Adrenal gland (tissue), 12 donors: ENCODE measurements around the gene NOL4L. TPM values are rescaled to one million over a fixed set of nuclear protein-coding genes. Genes with fewer than 3 reads are reported as not detected.

Experiments used
- DNase-seq, 7 donors: peaks; one replicate each; pipeline ENCODE4 v3.0.0-alpha.2; 2019 to 2020
- H3K27ac ChIP-seq, 5 donors: fragments of 200-600 bp; sonication (generic) in 4 of 5; 1 replicate in 3 of 5; 2 replicates in 2 of 5; pipeline versions ENCODE4 v1.5.1 to v1.8.0; 2016 to 2020; ENCODE audit warnings: mild to moderate bottlenecking in 1 of 5
- H3K27me3 ChIP-seq: fragments of 200-600 bp; 2 replicates; pipeline ENCODE4 v1.8.0; 2021
- H3K36me3 ChIP-seq, 2 donors: fragments of 200-600 bp; replicated peaks in 1 of 2; 1 replicate in 1 of 2; 2 replicates in 1 of 2; pipeline versions ENCODE4 v1.5.1 to v1.8.0; 2018 to 2022
- H3K4me1 ChIP-seq, 2 donors: fragments of 200-600 bp; replicated peaks in 1 of 2; 1 replicate in 1 of 2; 2 replicates in 1 of 2; pipeline versions ENCODE4 v1.5.1 to v1.8.0; 2018 to 2021
- H3K4me3 ChIP-seq, 4 donors: fragments of 200-600 bp; sonication (generic) in 3 of 4; one replicate each; pipeline ENCODE4 v1.5.1; 2016 to 2018
- H3K9me3 ChIP-seq, 3 donors: fragments of 200-600 bp; sonication (generic) in 1 of 3; replicated peaks in 1 of 3; 1 replicate in 2 of 3; 2 replicates in 1 of 3; pipeline versions ENCODE4 v1.5.1 to v1.8.0; 2016 to 2021
- CTCF ChIP-seq, 6 experiments: fragments of 450-650 bp in 4 of 6; fragments of 200-600 bp in 2 of 6; sonication (generic) in 1 of 6; IDR thresholded peaks; 1 replicate in 5 of 6; 2 replicates in 1 of 6; pipeline versions ENCODE4 v1.5.1 to v1.8.0; 2016 to 2021; ENCODE audit warnings: antibody characterized with exemption in 6 of 6, mild to moderate bottlenecking in 2 of 6, moderate library complexity in 1 of 6
- POLR2A ChIP-seq, 2 donors: fragments of 450-650 bp; IDR thresholded peaks; one replicate each; pipeline ENCODE4 v1.6.1; 2017; ENCODE audit warnings: antibody characterized with exemption in 2 of 2, mild to moderate bottlenecking in 2 of 2, moderate library complexity in 1 of 2
- WGBS, 4 donors: extraction: QIAGEN DNeasy Blood & Tissue Kit in 2 of 4; methylation state at CpG; one replicate each; pipeline versions ENCODE4 v1.1.5 to v1.1.7; 2013 to 2017; 5-methylcytosine and 5-hydroxymethylcytosine counted together
- intact Hi-C, 2 donors: fragments of 100-400 bp; cut with DNase I; formaldehyde crosslinking; loops; one replicate each; pipeline versions ENCODE4 v1.14.1 to v1.15.0; 2022 to 2023
- polyA plus RNA-seq, 3 donors: library from polyadenylated mRNA; stranded (reverse); fragments of 200-250 nt in 2 of 3; fragments of 350-450 nt in 1 of 3; fragmentation: Illumina TruSeq in 1 of 3; extraction: RNeasy Lipid Tissue Mini Kit (QIAGEN cat#74804) in 1 of 3; gene quantifications; one replicate each; pipeline ENCODE4 v1.2.3, GENCODE V29; 2013 to 2014
- total RNA-seq, 9 donors: library from RNA; depleted of rRNA in 4 of 9; stranded (reverse); fragments of >200 nt in 4 of 9; fragments of 120-200 nt in 1 of 9; fragmentation: NEBNext Ultra II Directional in 1 of 9; extraction: Animal tissue kit (Norgen Biotek cat#: 25700) in 1 of 9; gene quantifications; one replicate each; pipeline versions ENCODE4 v1.1.0 to v1.2.4, GENCODE V29; 2013 to 2023
- donor health status: healthy with polysubstance abuse.
- donor health status: Bipolar disorder and iron deficiency.
- donor health status: DM: yes; HTN: yes; CAD: no.
- donor health status: DM: no; HTN: no; CAD: no.
- donor health status: DM: no; HTN: no; CAD: no.
- donor health status: DM: yes; HTN: yes; CAD: no.

The NOL4L gene
- total and polyA plus RNA-seq, 12 donors = 6.4 to 30.4 (median 15.7) TPM

- TF ChIP-seq CTCF (IDR thresholded peaks at IDR 0.05) (no peak), POLR2A (IDR thresholded peaks at IDR 0.05) (no peak)
- Histone ChIP-seq H3K9me3 (no peaks in the 10 kb centered on the region), H3K27me3 (no peaks in the 10 kb centered on the region), H3K4me1 (peaks cover 7 to 20% of the 10 kb centered on the region in 2 donors), H3K36me3 (peaks cover 0 to 56% of the 10 kb centered on the region in 2 donors), H3K27ac (no peak overlapping the region), H3K4me3 (no peak overlapping the region)
- WGBS, 4 donors = 90 to 93% (median 92%) methylated on average over 4 of the region's 4 CpGs
- intact Hi-C loops = no loop called here
- DNase-seq = no peak
These were observed 144.4 kb downstream of the NOL4L start for GRCh38 chr20:32440758-32441078.

GRCh38 chr20:32440069-32440757, 144.9 kb downstream of the NOL4L start:
- no peaks in the 10 kb centered on the region for H3K27me3 ChIP-seq
- H3K9me3 ChIP-seq = no peaks in the 10 kb centered on the region
- intact Hi-C loops = no loop called here
- peaks cover 0 to 58% of the 10 kb centered on the region in 2 donors for H3K36me3 ChIP-seq
- 80 to 100% (median 84%) methylated on average over 6 of the region's 6 CpGs for WGBS, 4 donors
- no peak overlapping the region for H3K4me3 ChIP-seq
- TF ChIP-seq POLR2A (IDR thresholded peaks at IDR 0.05) = no peak
- TF ChIP-seq CTCF (IDR thresholded peaks at IDR 0.05) = no peak
- H3K4me1 ChIP-seq = peaks cover 7 to 19% of the 10 kb centered on the region in 2 donors
- H3K27ac ChIP-seq = no peak overlapping the region
- DNase-seq = no peak

GRCh38 chr20:32439132-32439829, 145.9 kb downstream of the NOL4L start:
- Histone ChIP-seq H3K4me3 (no peak overlapping the region), H3K27me3 (no peaks in the 10 kb centered on the region), H3K27ac (peak overlapping the region in 1 of 5 donors; percentile 5), H3K4me1 (peaks cover 7 to 15% of the 10 kb centered on the region in 2 donors), H3K9me3 (no peaks in the 10 kb centered on the region), H3K36me3 (peaks cover 0 to 67% of the 10 kb centered on the region in 2 donors)
- WGBS, 4 donors = 86 to 89% (median 87%) methylated on average over 10 to 11 of the region's 11 CpGs
- DNase-seq = peak in 1 of 7 donors; percentile 7
- TF ChIP-seq POLR2A (IDR thresholded peaks at IDR 0.05) = no peak
- no peak for TF ChIP-seq CTCF (IDR thresholded peaks at IDR 0.05)
- intact Hi-C loops = no loop called here

GRCh38 chr20:32438331-32438858, 146.7 kb downstream of the NOL4L start:
- H3K36me3 ChIP-seq = peaks cover 0 to 76% of the 10 kb centered on the region in 2 donors

More at GRCh38 chr20:32438331-32438858, 146.7 kb downstream of the NOL4L start:
- no peak for DNase-seq
- H3K4me3 ChIP-seq = no peak overlapping the region
- TF ChIP-seq POLR2A (IDR thresholded peaks at IDR 0.05) = no peak
- TF ChIP-seq CTCF (IDR thresholded peaks at IDR 0.05) = no peak
- intact Hi-C loops = no loop called here
- no peaks in the 10 kb centered on the region for H3K9me3 ChIP-seq
- H3K4me1 ChIP-seq = peaks cover 7 to 15% of the 10 kb centered on the region in 2 donors
- no peaks in the 10 kb centered on the region for H3K27me3 ChIP-seq
- H3K27ac ChIP-seq = no peak overlapping the region
- 72 to 84% (median 75%) methylated on average over 8 of the region's 8 CpGs for WGBS, 4 donors
